Stimulated activated CD4-positive, alpha-beta T cell treated with anti-CD3 and anti-CD28 coated beads, TNF-alpha, amount 100 ng/mL, for 48 hours (primary cell): ENCODE measurements around the gene ADAM12.

Experiments
- DNase-seq, 3 donors: peaks; one replicate each; pipeline ENCODE4 v3.0.0-alpha.2; 2020; ENCODE audit warnings: low read depth in 3 of 3

The ADAM12 gene

GRCh38 chr10:126146771-126147170 lies 241.5 kb downstream of the ADAM12 start:
- DNase-seq, result no peak

- no peak for DNase-seq
Measured at GRCh38 chr10:126143117-126143516, 245.2 kb downstream of the ADAM12 start.

- no peak for DNase-seq
Measured at GRCh38 chr10:126140746-126141273, 247.5 kb downstream of the ADAM12 start.

DNA sequence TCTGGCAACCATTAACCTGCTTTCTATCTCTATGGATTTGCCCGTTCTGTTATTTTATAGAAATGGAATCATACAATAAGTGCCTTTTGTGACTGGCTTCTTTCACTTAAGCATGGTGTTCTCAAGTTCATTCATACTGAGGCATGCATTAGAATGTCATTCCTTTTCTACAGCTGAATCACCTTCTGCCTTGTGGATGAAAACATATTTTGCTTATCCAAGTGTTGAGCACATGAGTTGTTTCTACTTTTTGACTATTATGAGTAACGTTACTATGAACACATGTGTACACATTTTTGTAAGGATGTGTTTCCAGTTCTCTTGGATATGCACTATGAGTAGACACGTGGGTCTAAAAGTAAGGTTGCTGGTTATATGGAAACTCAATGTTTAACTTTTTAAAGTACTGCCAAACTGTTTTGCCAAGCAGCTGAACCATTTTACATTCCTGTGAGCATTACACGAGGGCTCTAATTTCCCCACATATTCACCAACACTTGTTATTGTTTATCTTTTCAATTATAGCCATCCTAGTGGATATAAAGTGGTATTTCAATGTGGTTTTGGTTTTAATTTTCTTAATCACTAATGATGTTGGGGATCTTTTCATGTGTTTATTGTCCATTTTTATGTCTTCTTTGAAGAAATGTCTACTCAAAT lies 250.6 kb downstream of the ADAM12 start:
- no peak for DNase-seq

DNA sequence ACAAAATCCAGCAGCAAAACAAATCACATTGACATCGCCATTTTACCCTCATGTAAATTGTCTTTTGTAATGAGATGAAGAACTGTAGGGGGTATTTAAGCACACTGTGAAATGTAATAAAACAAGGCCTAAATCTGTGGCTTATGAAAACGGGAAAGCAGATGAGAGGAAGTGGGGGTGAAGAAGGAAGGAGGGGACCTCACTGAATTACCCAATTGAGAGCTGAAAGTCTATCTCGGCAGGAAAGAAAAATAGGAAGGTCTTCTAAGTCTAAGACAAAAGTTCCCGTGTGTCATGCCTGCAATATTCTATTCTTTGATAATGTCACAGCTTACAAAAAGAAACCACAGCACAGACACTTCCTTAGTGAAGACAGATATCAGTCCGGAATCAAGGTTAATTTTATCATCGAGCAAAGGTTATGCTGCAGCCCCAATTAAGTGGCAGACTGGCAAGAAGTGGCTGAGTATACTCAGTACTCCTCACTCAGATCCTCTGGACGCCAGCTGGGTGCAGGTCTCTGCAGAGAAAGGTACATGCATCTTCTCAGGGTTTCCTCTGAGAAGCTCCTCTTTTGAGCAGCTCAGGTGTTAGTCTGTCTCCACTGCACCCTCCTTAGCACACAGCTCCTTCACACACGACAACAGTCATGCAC lies 252.2 kb downstream of the ADAM12 start:
- DNase-seq, result no peak

GRCh38 chr10:126135177-126135576 lies 253.1 kb downstream of the ADAM12 start:
- no peak for DNase-seq

DNA sequence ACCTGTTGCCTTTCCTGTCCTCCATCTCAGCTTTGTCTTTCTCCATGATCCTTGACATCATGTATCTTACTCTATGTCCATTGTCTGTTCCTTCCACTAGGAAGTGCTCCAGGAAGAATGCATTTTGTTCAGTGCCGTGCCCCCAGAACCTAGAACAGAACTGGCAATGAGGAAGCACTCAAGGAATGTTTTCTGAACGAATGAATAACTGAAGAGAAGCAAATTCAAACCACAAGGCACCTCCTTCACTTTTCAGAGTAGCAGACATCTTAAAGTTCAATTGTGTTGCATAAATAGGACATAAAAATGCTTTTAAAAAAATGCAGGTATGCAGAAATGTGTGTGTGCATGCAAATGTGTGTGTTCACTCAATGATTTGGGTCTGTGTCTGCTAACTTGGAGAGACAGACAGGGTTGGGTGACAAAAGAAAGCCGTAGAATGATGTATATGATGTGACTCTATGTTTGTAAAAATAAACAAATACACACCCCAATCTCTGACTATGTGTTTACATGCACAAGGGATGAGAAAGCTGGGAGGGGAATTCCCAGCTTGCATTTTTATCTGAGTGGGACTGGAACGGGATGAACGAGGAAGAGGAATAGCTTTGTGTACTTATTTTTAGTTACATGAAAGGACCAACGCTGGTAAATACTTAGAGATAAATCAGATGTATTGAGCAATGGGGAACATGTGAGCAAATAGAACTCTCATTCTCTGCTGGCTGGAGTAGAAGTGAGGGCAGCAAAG lies 254.2 kb downstream of the ADAM12 start:
- no peak for DNase-seq

- no peak for DNase-seq
Measured at GRCh38 chr10:126133082-126133620, 255.1 kb downstream of the ADAM12 start.

DNA sequence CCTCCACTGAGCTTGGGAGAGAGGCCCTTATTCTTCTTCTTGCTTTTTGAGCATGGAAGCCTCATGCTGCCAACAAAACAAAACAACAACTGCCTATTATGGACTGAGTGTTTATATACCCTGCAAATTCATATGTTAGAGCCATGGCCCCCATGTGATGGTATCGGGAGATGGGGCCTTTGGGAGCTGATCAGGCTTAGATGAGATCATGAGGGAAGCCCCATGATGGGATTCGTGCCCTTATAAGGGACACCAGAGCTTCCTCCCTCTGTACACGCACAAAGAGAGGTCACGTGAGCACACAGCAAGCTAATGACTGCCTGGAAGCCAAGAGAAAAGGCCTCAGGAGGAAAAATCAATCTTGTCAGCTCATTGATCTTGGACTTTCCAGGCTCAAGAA lies 256.9 kb downstream of the ADAM12 start:
- DNase-seq, result no peak

GRCh38 chr10:126130271-126130710 lies 258.0 kb downstream of the ADAM12 start:
- no peak for DNase-seq

DNA sequence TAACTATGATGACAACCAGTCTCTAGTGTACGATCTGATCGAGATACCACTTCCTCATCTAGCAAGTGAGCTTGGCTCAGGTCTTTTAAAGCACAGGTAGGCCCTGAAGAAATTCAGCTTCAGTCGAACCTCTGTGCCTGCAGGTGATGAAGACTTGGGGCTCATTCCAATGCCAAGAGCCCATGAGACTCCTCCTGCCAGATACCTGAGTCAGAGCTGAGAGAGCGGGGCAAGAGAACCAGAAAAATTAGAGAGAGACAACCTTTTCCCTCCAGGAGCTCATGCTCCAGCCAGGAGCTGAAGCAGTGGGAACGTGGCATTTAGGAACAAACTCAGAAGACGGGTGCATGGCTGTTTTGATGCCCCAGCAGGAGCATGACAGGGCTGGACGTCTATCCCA lies 259.3 kb downstream of the ADAM12 start:
- no peak for DNase-seq

DNA sequence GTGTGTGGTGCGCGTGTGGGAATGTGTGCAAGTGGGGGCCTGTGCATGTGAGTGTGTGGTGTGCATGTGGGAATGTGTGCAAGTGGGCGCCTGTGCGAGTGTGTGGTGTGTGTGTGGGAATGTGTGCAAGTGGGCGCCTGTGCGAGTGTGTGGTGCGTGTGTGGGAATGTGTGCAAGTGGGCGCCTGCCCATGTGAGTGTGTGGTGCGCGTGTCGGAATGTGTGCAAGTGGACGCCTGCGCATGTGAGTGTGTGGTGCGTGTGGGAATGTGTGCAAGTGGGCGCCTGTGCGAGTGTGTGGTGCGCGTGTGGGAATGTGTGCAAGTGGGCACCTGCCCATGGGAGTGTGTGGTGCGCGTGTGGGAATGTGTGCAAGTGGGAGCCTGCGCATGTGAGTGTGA lies 259.7 kb downstream of the ADAM12 start:
- DNase-seq, result no peak

GRCh38 chr10:126127481-126128029 lies 260.7 kb downstream of the ADAM12 start:
- no peak for DNase-seq

- no peak for DNase-seq
Measured at GRCh38 chr10:126126866-126127265, 261.4 kb downstream of the ADAM12 start.

GRCh38 chr10:126126023-126126422 lies 262.3 kb downstream of the ADAM12 start:
- no peak for DNase-seq

GRCh38 chr10:126124668-126125349 lies 263.5 kb downstream of the ADAM12 start:
- no peak for DNase-seq

GRCh38 chr10:126124046-126124445 lies 264.2 kb downstream of the ADAM12 start:
- DNase-seq, result no peak

DNA sequence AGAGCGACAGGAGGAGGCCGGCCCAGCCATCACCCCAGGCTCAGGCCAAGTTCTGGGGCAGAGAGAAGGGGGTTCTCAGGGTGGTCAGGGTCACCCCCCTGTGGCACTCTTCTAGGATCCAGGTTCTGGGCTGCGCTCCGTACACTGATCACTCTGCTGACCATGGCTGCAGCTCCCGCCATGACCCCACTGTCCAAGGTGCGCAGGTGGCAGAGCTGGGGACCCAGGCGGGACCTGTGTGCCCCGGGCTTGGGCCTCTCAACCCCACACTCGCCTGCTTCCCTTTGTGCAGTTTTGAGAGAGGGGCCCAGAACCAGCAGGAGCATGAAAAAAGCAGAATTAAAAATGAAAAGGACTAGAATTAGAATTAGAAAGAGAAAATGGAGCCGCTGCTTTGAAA lies 264.8 kb downstream of the ADAM12 start:
- DNase-seq, result no peak

DNA sequence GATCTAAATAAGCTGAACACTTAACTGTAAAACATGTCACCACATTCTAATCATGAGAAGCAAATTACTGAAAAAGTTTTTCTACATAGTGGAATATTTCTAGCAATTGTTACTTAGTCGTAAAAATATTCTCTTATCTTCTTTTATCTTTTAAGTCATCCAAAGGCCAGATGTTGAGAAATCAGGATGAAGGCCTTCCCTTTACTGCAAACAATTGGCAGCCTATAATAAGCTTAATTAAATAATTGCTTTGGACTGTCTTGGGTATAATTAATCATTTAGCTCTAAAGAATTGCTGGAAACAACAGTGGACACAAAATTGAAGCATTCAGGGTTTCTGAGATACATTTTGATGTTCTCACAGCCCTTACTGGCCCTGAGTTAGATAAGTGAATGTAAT lies 265.4 kb downstream of the ADAM12 start:
- DNase-seq, result no peak

DNA sequence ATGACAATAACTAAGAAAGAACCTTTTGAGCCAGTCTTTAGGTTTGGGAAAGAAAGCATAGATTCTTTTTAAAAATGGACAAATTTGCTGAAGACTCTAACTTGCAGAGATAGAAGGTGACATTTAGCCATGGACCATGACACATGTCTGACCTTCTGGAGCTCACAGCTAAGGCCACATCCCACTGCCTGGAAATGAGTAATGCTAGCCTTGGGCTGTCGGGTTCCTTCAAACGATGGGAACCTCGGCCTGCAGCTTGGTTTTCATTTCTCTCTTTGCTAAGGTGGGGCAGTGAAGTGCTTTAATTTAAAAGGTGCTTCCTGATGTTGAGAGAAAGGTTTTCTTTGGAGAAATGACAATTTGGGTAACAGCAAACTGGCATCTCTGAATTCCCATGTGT lies 268.7 kb downstream of the ADAM12 start:
- no peak for DNase-seq

- DNase-seq, result no peak
Measured at GRCh38 chr10:126118476-126118875, 269.8 kb downstream of the ADAM12 start.

DNA sequence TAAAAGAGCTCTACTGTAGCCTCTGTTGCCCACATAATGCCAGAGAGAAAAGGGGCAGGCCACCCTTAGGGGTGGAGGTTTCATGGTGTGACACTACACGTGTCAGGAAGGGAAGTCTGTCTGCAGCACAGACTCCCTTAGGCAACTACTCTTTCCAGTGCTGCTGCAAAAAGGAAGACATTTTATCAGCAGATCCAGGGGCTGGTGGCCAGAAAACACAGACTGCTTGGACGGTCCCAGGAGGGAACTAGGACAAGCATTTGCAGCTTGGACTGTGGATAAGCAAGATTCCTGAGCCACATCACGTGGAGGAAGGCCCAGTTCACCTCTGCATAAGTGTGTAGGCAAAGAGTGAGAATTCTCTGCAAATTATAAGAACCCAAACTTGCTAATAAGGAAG lies 271.1 kb downstream of the ADAM12 start:
- DNase-seq, result no peak
